IMR-90 (cell line): ENCODE results near the gene FOXA2. TPM values are rescaled to one million over a fixed set of nuclear protein-coding genes. Genes with fewer than 3 reads are reported as not detected.

Experiments
- ATAC-seq: fragments of 200-7000 bp; cut with Tn5 transposase; 2 replicates; pipeline ENCODE4 v1.9.1; 2020; ENCODE audit warnings: low read depth, mild to moderate bottlenecking, moderate library complexity
- BruUV-seq: library from RNA; stranded (reverse); fragments of 400-500 nt; replicated peaks from 2 replicates; lab custom pipeline; 2021; lab: Mats Ljungman, UMichigan
- CTCF ChIA-PET: fragments of 300-600 bp; formaldehyde crosslinking; extraction: SDS; loops from one replicate; lab custom pipeline; 2021; ENCODE audit warnings: antibody characterized with exemption; lab: Yijun Ruan, JAX
- POLR2A ChIA-PET: fragments of 300-600 bp; sonication (Branson Sonifier 250); formaldehyde crosslinking; loops from one replicate; lab custom pipeline; 2022; ENCODE audit warnings: antibody characterized with exemption; ENCODE audit not compliant: unreplicated experiment; lab: Charles Lee
- DNase-seq: peaks from one replicate; pipeline ENCODE4 v3.0.0; 2013
- H2AFZ ChIP-seq: replicated peaks from 2 replicates; pipeline ENCODE3; 2013; ENCODE audit warnings: low read length, mild to moderate bottlenecking; ENCODE audit not compliant: poor library complexity
- H2AK5ac ChIP-seq: 2 replicates; pipeline ENCODE4 v1.6.1; 2013; ENCODE audit warnings: low read depth, low read length, inconsistent platforms
- H2AK9ac ChIP-seq: replicated peaks from 2 replicates; pipeline ENCODE3; 2013; ENCODE audit warnings: mild to moderate bottlenecking, low read depth, low read length, moderate library complexity; ENCODE audit not compliant: poor library complexity
- H2BK120ac ChIP-seq: 2 replicates; pipeline ENCODE4 v1.6.1; 2013; ENCODE audit warnings: low read depth, low read length, inconsistent platforms
- H2BK15ac ChIP-seq: 3 replicates; pipeline ENCODE4 v1.6.1; 2013; ENCODE audit warnings: low read depth, low read length, inconsistent platforms
- H2BK20ac ChIP-seq: 2 replicates; pipeline ENCODE4 v1.6.1; 2013; ENCODE audit warnings: low read depth, mild to moderate bottlenecking, inconsistent platforms, low read length, moderate library complexity
- H2BK5ac ChIP-seq: 2 replicates; pipeline ENCODE4 v1.6.1; 2013; ENCODE audit warnings: mild to moderate bottlenecking, low read depth, low read length, inconsistent platforms; ENCODE audit not compliant: poor library complexity, severe bottlenecking
- H3K14ac ChIP-seq: replicated peaks from 2 replicates; pipeline ENCODE4 v1.6.1; 2013; ENCODE audit warnings: low read depth, low read length, inconsistent platforms
- H3K18ac ChIP-seq: 2 replicates; pipeline ENCODE4 v1.6.1; 2013; ENCODE audit warnings: low read depth, low read length, control low read depth
- H3K23ac ChIP-seq: 2 replicates; pipeline ENCODE4 v1.6.1; 2013; ENCODE audit warnings: low read depth, low read length, inconsistent platforms
- H3K27ac ChIP-seq: 2 replicates; pipeline ENCODE4 v1.5.1; 2013; ENCODE audit warnings: mild to moderate bottlenecking, control low read depth, low read length; ENCODE audit not compliant: insufficient read depth
- H3K27me3 ChIP-seq: 2 replicates; pipeline ENCODE4 v1.6.1; 2013; ENCODE audit warnings: low read length; ENCODE audit not compliant: control insufficient read depth, insufficient read depth
- H3K36me3 ChIP-seq: 2 replicates; pipeline ENCODE4 v1.6.1; 2013; ENCODE audit warnings: low read length, mixed read lengths; ENCODE audit not compliant: control insufficient read depth, insufficient read depth
- H3K4ac ChIP-seq: 2 replicates; pipeline ENCODE4 v1.6.1; 2013; ENCODE audit warnings: low read depth, low read length, inconsistent platforms
- H3K4me1 ChIP-seq: 2 replicates; pipeline ENCODE4 v1.6.1; 2013; ENCODE audit warnings: low read length, mixed read lengths; ENCODE audit not compliant: control insufficient read depth, insufficient read depth
- H3K4me2 ChIP-seq: 2 replicates; pipeline ENCODE4 v1.6.1; 2013; ENCODE audit warnings: low read depth, mild to moderate bottlenecking, control low read depth, low read length, moderate library complexity
- H3K4me3 ChIP-seq: 2 replicates; pipeline ENCODE4 v1.5.1; 2013; ENCODE audit warnings: low read depth, mild to moderate bottlenecking, control low read depth, low read length, moderate library complexity; ENCODE audit not compliant: insufficient read depth
- H3K56ac ChIP-seq: 2 replicates; pipeline ENCODE4 v1.6.1; 2013; ENCODE audit warnings: low read length, inconsistent platforms; ENCODE audit not compliant: insufficient read depth; ENCODE audit errors: extremely low read depth
- H3K79me1 ChIP-seq, 2 experiments: 2 replicates each; pipeline ENCODE4 v1.6.1; 2013; ENCODE audit warnings: low read length in 2 of 2, inconsistent platforms in 1 of 2, low read depth in 1 of 2
- H3K9ac ChIP-seq: 2 replicates; pipeline ENCODE4 v1.6.1; 2013; ENCODE audit warnings: low read depth, low read length, control low read depth
- H3K9me1 ChIP-seq: 2 replicates; pipeline ENCODE4 v1.6.1; 2013; ENCODE audit warnings: low read length, inconsistent platforms; ENCODE audit not compliant: insufficient read depth
- H3K9me3 ChIP-seq: 2 replicates; pipeline ENCODE4 v1.6.1; 2013; ENCODE audit warnings: low read length; ENCODE audit not compliant: control insufficient read depth, insufficient read depth
- H4K20me1 ChIP-seq: 2 replicates; pipeline ENCODE4 v1.6.1; 2013; ENCODE audit warnings: low read length, inconsistent platforms; ENCODE audit not compliant: insufficient read depth
- H4K5ac ChIP-seq: 2 replicates; pipeline ENCODE4 v1.6.1; 2013; ENCODE audit warnings: mild to moderate bottlenecking, low read depth, low read length, control low read depth
- H4K8ac ChIP-seq, 2 experiments: 2 replicates each; pipeline ENCODE4 v1.6.1; 2013; ENCODE audit warnings: low read depth in 2 of 2, low read length in 2 of 2, control low read depth in 1 of 2, inconsistent platforms in 1 of 2
- H4K91ac ChIP-seq: 2 replicates; pipeline ENCODE4 v1.6.1; 2013; ENCODE audit warnings: low read depth, low read length, inconsistent platforms; ENCODE audit not compliant: insufficient read depth
- CTCF ChIP-seq: conservative IDR thresholded peaks from 2 replicates; pipeline ENCODE4 v1.5.1; 2012; ENCODE audit warnings: mild to moderate bottlenecking, low read depth, low read length, improper control_type of control experiment
- RAD21 ChIP-seq: IDR thresholded peaks from 2 replicates; pipeline ENCODE4 v1.6.1; 2012; ENCODE audit warnings: low read length, improper control_type of control experiment
- WGBS, 2 experiments: methylation state at CpG; one replicate each; pipeline versions ENCODE4 v1.1.5 to v1.1.7; 2013; ENCODE audit warnings: missing lambda C conversion rate in 2 of 2; ENCODE audit not compliant: insufficient read length in 1 of 2; ENCODE audit errors: extremely low coverage in 2 of 2; 5-methylcytosine and 5-hydroxymethylcytosine counted together
- dilution Hi-C: fragments of 300-500 bp; cut with HindIII; formaldehyde crosslinking; loops from one replicate; pipeline ENCODE4 v1.14.3; 2018; ENCODE audit warnings: low sequenced_read_pairs; ENCODE audit not compliant: unreplicated experiment
- in situ Hi-C: fragments of 300-500 bp; cut with MboI; formaldehyde crosslinking; loops from 3 replicates; pipeline ENCODE4 v1.14.3; 2019; ENCODE audit warnings: low sequenced_read_pairs, inconsistent platforms, mixed read lengths
- intact Hi-C: fragments of 100-400 bp; cut with micrococcal nuclease; formaldehyde crosslinking; loops from 2 replicates; pipeline ENCODE4 v1.10.0; 2022
- polyA plus RNA-seq, 3 experiments: library from polyadenylated mRNA; depleted of rRNA; stranded (reverse); fragments of >200 nt; gene quantifications; 2 replicates each; pipeline ENCODE4 v1.2.3, GENCODE V29; 2012; ENCODE audit warnings: low replicate concordance in 1 of 3
- total RNA-seq: library from RNA; depleted of rRNA; stranded (reverse); fragments of >200 nt; gene quantifications from 2 replicates; pipeline ENCODE4 v1.2.3, GENCODE V29; 2012

The FOXA2 gene
- total and polyA plus RNA-seq, 2 of the 4 experiments (the other 2 are of a cell fraction), result not detected

GRCh38 chr20:22533823-22534751, 50.3 kb downstream of the FOXA2 start:
- H3K9me1 ChIP-seq, result no peaks in the 10 kb centered on the region
- WGBS, 2 experiments, result 50% methylated on average over 1 of the region's 10 CpGs; no CpG with 5 or more reads in 1 of the 2 experiments
- no peaks in the 10 kb centered on the region; the same call in 1 of the 2 replicates for H3K9me3 ChIP-seq
- H2AK9ac ChIP-seq, result no peak overlapping the region
- in situ Hi-C loops (no loop called here), intact Hi-C loops (loop anchor here (2.0 kb wide), 1 partner anchor 55 kb away; no protein-coding TSS in a partner anchor), dilution Hi-C loops (no loop called here)
- no peak overlapping the region for H3K4ac ChIP-seq
- no peaks in the 10 kb centered on the region for H4K20me1 ChIP-seq
- H3K36me3 ChIP-seq, result no peaks in the 10 kb centered on the region
- H2BK15ac ChIP-seq, result no peak overlapping the region
- H2AFZ ChIP-seq, result no peak overlapping the region
- no peak overlapping the region for H3K4me2 ChIP-seq
- no peak overlapping the region for H2BK120ac ChIP-seq
- no peak overlapping the region for H3K14ac ChIP-seq
- ChIA-PET CTCF (no interaction called here), POLR2A (no interaction called here)
- H3K27me3 ChIP-seq, result no peaks in the 10 kb centered on the region
- H4K8ac ChIP-seq, result no peak overlapping the region
- no peak overlapping the region for H3K18ac ChIP-seq
- no peak overlapping the region for H2BK5ac ChIP-seq
- H2BK20ac ChIP-seq, result no peak overlapping the region
- H3K23ac ChIP-seq, result no peak overlapping the region
- no peaks in the 10 kb centered on the region for H3K4me1 ChIP-seq
- H3K27ac ChIP-seq, result no peak overlapping the region
- DNase-seq, result no peak
- no peak overlapping the region for H2AK5ac ChIP-seq
- H4K91ac ChIP-seq, result no peak overlapping the region
- no peak overlapping the region for H3K56ac ChIP-seq
- no TSS peak for BruUV-seq
- no peak overlapping the region for H4K5ac ChIP-seq
- H3K4me3 ChIP-seq, result no peak overlapping the region
- no peak for TF ChIP-seq CTCF
- TF ChIP-seq RAD21, result no peak
- H3K9ac ChIP-seq, result no peak overlapping the region
- no peaks in the 10 kb centered on the region for H3K79me1 ChIP-seq
- ATAC-seq, result no peak
